HG02981 (cell line): ENCODE results near the gene CSK.

Source experiments
- ATAC-seq: cut with Tn5 transposase; IDR thresholded peaks from one replicate; pipeline ENCODE4 v1.9.1; 2021; ENCODE audit warnings: mild to moderate bottlenecking, moderate library complexity; ENCODE audit not compliant: unreplicated experiment

CSK gene

GRCh38 chr15:74786551-74787165, 4.8 kb downstream of the CSK start:
- ATAC-seq, result no peak

GRCh38 chr15:74787251-74788041, 5.6 kb downstream of the CSK start:
- ATAC-seq, result peak; percentile 39

GRCh38 chr15:74788042-74788682, 6.3 kb downstream of the CSK start:
- ATAC-seq, result no peak

- ATAC-seq, result peak; percentile 39
These were observed 6.8 kb downstream of the CSK start for GRCh38 chr15:74788683-74789151.

- ATAC-seq, result no peak
These were observed 7.3 kb downstream of the CSK start for GRCh38 chr15:74789171-74789631.

GRCh38 chr15:74789741-74790079, 7.8 kb downstream of the CSK start:
- ATAC-seq, result no peak

- no peak for ATAC-seq
These were observed 8.4 kb downstream of the CSK start for GRCh38 chr15:74790080-74790916.

- ATAC-seq, result no peak
These were observed 9.1 kb downstream of the CSK start for GRCh38 chr15:74791007-74791406.

- ATAC-seq, result no peak
These were observed 9.8 kb downstream of the CSK start for GRCh38 chr15:74791667-74792066.

GRCh38 chr15:74792227-74793016, 10.5 kb downstream of the CSK start:
- no peak for ATAC-seq

GRCh38 chr15:74793135-74794028, 11.5 kb downstream of the CSK start:
- ATAC-seq, result no peak

GRCh38 chr15:74794248-74794969, 12.5 kb downstream of the CSK start:
- no peak for ATAC-seq

- ATAC-seq, result no peak
These were observed 13.1 kb downstream of the CSK start for GRCh38 chr15:74794970-74795349.

GRCh38 chr15:74795966-74796625, 14.2 kb downstream of the CSK start:
- no peak for ATAC-seq

GRCh38 chr15:74798388-74799254, 16.7 kb downstream of the CSK start:
- no peak for ATAC-seq

GRCh38 chr15:74799255-74799855, 17.5 kb downstream of the CSK start:
- no peak for ATAC-seq
